Non-pigmented ciliary epithelial cell (primary cell): ENCODE results near the gene DNAH8.

Source experiments
- DNase-seq: peaks from one replicate; pipeline ENCODE4 v3.0.0-alpha.2; 2010; ENCODE audit warnings: low read depth

DNAH8 gene, protein sequence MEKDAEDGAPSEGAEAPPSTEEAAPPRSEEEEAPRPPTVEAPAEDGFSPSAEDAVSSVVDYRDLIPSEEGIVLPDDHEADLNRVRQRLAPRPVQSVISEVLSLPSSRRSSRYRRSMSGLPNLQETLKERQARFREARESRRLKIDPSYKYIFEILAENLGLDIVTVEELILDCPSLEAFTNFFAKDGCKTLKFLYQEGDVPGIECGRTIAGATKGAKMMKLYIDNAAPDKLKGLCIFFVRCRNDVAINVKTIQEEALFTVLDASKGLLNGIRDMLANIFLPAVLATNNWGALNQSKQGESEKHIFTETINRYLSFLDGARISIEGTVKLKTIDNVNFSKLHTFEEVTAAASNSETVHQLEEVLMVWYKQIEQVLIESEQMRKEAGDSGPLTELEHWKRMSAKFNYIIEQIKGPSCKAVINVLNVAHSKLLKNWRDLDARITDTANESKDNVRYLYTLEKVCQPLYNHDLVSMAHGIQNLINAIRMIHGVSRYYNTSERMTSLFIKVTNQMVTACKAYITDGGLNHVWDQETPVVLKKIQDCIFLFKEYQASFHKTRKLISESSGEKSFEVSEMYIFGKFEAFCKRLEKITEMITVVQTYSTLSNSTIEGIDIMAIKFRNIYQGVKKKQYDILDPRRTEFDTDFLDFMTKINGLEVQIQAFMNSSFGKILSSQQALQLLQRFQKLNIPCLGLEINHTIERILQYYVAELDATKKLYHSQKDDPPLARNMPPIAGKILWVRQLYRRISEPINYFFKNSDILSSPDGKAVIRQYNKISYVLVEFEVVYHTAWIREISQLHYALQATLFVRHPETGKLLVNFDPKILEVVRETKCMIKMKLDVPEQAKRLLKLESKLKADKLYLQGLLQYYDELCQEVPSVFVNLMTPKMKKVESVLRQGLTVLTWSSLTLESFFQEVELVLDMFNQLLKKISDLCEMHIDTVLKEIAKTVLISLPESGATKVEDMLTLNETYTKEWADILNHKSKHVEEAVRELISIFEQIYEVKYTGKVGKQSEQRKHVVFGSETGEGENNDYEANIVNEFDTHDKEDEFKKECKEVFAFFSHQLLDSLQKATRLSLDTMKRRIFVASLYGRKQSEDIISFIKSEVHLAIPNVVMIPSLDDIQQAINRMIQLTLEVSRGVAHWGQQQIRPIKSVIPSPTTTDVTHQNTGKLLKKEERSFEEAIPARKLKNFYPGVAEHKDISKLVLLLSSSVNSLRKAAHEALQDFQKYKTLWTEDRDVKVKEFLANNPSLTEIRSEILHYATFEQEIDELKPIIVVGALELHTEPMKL (N-terminal part only)

DNA sequence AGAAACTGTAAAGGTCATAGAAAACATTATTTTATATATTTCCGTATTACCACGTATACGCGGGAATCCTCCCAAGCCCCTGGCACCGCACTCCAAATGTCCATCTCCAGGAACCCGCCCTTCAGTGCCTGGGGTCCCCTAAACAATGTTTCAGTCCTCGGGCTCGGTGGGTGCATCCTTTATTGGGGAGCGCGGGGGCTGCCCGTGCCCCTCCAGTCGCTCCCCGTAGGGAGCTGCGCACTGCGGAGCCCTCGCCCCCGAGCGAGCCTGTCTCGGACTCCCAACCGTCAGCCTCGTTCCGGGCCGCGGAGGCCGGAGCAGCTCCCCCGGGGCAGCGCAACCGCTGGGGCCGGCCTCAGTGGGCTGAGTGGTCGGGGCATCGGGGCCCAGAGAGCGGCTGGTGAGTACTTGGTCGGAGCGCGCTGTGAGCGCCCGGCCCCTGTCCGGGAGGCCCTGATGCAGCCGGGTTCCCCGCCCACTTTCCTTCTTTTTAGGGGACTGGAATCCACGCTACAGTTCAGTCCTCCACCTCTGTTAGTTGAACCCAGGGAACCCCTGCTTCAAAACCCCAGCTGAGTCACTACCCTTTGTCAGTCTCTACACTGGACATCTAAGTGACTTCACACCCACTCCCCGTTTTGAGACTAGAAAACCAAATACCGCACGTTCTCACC lies at the start of gene DNAH8:
TSS of gene DNAH8 (plus strand) at position 296 of the 674 bp plus-strand sequence. CDS start 7,499 bp downstream, outside the sequence.
- no peak for DNase-seq

DNA sequence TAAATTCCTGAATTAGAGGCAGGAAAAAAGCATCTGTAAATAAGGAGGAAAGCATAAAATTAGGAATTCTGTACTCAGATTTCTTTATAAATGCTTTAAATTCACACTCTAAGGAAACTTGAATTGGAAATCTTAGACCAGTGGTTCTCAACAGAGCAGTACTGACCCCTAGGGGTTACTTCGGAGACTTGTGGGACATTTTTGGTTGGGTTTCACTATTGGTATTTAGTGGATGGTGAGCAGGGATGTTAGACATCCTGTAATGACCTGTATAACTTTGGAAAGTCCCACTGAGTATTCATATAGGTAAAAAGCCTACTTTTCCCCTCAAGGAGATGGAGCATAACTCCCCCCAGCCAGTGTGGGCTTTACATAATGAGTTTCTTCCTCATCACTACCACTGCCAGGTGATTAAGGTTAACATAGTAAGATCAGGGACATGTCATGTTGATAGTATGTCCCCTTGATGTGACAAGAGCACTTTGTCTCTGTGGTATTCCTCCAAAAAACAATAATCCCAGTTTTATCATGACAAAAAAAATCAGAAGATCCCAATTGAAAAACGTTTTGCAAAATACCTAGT lies 43.1 kb upstream of the DNAH8 start:
- DNase-seq, result peak; percentile 17

DNA sequence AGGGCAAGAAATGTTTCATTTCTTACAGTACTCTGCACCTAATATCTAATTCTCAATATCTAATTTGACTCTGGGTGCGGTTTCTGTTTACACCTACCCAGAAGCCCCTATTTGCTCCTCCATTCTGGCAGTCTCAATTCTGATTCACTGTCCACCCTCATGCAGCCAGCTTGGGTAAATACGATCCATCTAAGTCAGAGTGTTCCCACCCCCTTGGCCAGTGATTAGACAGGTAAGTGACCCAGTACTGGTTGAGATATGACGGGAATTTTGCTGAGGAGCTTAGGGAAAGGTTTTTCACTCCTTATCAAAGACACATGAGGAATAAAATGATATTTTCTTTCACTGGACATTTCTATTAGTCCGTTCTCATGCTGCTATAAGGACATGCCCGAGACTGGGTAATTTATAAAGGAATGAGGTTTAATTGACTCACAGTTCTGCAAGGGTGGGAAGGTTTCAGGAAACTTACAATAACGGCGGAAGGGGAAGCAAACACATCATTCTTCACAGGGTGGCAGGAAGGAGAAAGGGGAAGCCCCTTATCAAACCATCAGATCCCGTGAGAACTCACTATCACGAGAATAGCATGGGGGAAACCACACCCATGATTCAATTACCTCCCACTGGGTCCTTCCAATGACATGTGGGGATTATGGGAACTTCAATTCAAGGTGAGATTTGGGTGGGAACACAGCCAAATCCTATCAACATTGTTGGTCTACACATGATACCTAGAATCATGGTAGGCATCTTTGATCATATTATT lies 41.5 kb upstream of the DNAH8 start:
- DNase-seq, result no peak

DNA sequence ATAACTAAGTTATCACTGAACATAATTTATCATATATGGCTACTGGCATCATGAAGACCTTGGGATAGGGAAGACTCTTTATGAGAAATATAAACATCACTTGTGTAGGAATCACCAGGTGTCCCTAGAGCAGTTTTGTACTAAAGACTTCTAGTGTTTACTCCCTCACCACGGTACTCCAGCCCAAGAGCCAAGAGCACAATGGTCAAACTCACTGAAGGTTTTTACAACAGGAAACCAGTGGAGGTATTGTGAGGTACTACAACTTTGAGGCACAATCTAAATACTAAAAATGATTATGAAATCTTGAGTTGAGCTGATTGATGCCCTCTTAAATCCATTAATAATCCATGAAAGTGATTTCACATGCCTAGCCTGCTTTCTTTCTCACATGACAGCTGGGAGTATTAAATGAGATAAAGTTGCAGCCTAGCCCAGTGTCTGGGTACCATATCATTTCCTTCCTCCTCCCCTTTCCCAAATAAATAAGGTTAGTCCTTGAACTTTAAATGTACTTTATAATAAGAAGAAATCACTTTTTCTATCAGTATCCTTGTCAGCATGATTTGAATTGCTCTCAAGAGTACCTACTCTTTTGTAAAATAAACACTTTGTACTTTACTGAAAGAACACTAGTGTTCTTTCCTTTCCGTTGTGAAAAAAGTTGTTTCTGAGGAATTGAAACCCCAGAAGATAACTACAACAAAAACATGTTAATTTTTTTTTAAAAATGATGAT lies 38.7 kb upstream of the DNAH8 start:
- no peak for DNase-seq

DNA sequence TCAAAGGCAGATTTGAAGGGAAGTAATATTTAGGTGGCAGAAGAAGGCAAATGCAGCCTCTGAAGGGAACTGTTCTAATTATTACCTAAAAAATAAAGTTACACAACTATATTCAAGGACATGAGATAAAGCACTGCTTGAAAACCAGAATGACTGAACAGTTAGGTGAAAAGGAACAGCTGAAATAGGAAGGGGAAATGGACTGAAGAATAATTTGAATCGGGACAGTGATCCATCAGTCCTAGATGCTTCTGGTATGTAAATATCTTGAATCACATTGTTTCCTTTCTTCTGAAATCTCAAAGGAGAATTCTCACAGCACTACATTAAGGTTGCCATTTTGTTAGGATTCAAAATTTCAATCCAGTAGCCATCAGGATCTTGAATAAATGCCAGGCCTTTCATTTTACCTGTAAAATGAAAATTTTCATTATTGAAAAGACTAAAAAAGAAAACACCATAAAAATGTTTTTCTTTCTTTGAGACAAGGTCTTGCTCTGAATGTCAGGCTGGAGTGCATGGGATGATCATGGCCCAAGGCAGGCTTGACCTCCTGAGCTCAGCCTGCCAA lies 38.1 kb upstream of the DNAH8 start:
- no peak for DNase-seq

DNA sequence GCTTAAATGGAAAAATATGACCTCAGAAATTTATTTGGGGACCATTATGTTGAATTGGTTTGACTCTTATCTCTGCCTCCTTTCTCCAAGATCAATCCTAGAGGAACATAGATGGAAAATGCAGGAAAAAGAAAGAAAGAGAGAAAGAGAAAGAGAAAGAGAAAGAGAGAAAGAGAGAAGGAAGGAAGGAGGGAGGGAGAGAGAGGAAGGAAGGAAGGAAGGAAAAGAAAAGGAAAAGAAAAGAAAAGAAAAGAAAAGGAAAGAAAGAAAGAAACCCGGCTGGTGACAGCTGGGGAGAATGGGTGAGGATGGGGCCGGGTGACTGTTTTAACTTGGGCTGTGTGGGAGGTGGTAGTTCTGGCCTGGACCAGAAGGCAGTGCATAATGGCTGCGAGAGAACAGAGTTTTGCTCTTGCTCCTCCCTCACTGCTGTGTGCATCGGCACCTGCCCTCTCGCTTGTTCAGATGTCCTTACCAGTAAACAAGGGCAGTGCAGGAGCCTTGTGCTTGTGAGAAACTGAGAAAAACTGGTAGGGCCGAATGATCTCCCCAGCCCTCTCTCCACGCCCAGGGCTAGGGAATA lies 36.8 kb upstream of the DNAH8 start:
- no peak for DNase-seq

DNA sequence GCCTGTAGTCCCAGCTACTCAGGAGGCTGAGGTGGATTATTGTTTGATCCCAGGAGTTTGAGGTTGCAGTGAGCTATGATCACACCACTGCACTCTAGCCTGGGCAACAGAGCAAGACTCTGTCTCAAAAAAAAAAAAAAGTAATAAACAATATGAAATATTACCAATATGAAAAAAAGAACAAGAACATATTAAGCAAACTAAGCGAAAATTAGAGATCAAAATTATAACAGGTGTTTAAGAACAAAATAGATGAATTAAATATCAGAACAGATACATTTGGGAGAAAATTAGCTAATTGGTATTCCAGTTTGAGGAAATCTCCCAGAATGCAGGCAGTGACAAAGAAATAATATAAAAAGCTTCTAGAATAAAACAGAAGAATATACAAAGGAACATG lies 35.4 kb upstream of the DNAH8 start:
- DNase-seq, result no peak

DNA sequence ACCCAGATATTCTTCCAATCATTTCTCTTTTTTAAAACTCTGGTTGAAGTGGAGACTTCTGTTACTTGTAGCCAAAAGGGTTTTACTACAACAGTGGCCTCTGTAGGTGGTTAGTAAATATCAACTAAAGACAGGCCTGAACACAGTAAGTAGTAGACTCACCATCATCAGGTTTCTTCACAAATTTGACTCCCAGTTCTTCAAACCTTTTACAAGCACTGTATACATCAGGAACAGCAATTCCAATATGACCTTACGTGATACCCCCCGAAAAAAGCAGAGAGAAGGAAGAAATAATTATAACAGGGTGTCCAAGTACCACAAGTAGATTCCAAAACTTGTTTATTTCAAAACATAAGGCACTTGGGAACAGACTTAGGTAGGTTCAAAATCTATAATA lies 33.3 kb upstream of the DNAH8 start:
- no peak for DNase-seq

DNA sequence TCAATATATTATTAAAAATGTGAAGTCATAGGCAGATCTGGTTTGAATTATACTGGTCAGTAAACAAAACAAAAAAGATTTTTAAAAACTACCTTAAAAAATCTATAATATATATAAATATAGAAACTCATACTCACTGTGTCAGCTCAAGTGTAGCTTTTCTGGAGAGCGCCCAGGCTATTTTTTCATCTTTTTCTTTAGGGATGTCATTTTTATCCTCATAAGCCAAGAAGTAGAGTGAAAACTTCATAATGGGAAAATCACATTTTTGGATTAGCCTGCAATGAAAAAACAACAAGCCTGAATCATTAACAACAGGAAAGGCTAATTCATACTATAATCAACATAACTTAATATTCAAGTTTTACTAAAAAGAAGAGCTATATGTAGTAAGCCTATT lies 30.9 kb upstream of the DNAH8 start:
- no peak for DNase-seq

DNA sequence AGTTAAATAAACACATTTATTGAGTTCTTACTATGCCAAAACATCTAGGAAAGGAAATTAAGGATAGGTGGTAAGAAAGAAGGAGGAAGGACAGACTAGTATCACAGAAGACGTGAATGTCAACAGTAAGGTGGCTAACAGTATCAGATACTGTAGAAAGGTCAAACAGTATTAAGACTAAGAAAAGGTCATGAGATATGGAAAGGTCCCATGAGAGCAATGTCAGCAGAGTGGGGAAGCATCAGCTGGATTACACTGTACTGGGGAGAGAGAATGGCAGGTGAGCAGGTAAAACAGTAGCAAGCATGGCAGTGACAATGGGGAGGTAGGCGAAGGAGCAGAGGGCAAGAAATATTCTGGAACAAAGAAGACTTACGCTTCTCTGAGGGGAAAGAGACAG lies 30.2 kb upstream of the DNAH8 start:
- no peak for DNase-seq

DNA sequence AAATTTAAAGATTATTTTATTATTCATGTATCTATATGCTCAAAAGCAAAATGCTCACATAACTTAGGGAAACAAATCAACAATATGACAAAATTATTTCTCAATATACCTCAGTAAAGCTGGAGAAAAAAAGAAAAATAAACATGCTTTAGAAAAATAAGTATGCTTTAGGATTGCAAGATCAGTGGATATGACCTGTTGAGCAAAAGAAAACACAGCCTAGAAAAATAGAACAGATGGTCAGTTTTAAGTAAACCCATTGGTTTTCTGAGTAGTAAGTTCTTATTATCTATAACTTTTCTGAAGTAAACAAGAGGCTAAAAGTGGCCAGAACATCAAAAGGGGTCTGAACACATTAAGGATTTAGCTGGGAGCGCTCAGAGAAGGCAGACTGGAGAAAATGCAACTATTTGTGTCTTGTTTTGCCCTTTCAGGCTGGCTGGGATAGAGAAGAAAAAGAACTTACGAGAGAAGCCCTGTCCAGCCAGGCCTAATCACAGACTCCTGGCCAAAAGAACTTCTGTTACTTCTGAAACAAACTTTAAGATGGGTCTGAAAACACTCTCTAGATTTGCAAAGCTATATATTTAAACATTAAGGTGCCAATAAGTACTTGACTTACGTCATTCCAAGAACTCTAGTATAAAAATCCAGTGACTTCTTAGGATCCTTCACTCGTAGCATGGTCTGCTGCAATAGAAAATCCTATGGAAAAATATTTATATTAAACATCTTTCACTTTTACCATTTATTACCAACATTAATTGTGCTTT lies 28.7 kb upstream of the DNAH8 start:
- no peak for DNase-seq

DNA sequence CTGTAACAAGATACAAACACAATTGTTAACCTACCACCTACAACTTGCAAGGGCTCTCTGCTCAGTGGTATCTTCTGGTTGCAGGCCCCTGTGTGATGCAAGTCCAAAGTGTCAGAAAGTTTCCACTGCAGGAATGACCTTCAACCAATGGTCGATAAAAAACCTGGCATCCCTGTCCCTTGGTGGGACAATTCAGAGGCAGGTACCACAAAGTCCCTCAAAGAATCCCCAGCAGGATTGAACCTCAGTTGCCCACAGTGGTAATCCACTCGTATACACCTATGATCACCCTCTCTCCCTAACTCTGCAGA lies 28.1 kb upstream of the DNAH8 start:
- DNase-seq, result no peak

DNA sequence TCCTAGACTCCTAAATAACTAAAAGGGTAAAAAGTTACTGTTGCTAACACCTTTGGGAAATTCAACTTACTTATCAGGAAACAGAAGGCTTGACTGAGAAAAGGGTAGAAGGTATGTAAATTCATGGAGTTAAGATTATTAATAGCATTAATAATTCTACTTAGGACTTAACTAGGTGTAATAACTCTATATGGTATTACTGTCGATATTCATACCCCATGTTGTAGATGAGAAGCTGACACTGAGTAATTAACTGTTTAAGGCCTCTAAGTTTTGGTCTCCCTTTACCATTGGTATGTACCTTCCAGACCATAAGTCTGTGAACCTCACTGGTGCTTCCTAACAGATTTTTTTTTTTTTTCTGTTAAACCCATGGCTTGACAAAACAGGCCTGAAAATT lies 27.6 kb upstream of the DNAH8 start:
- no peak for DNase-seq

DNA sequence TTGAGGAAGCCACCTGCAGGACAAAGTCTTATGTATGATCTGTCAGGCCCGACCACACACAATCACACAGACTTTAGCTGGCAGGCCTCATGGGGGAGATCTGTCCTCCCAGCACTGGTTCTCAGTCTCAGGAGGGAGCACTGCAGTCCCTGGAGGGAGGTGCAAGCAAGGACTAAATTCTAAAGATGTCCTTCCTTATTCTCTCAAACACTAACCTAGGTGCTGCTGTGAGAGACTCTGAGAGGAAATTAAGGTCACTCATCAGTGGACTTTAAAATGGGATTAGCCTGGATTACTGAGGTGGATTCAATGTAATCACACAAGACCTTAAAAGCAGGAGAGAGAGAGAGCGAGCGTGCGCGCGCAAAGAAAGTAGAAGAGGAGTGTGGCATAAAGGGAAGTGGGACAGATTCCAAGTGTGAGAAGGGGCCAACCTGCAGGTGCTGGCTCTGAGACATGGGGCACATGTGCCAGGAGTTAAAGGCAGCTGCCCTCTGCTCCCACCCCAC lies 26.5 kb upstream of the DNAH8 start:
- DNase-seq, result no peak

DNA sequence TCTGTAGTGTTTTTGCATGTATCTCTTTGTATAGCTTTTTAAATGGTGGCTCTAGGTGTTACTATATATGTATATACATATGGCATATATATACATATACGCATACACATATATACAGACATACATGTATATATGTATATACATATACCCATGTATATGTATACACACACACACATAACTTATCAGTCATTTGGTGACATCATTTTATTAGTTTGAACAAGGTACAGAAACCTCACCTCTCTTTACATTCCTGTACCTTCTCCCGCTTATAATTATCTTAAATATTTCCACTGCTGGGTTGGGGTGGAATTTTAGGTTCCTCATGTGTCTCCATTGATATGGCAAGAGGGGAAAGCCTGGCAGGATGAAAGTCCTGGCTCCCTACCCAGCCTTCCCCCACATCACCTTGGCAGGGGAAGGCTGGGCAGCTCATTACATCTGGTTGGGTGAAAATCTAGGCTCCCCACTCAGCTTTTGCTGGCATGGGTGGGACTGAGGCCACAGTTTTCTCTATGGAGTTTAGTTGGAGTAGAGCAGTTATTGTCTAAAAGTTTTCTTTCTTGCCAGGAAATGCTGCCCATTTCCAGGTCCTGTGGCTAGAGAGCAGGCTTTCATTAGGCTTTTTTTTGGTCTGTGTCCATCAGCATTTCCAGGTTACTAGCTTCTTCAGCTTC lies 19.7 kb upstream of the DNAH8 start:
- DNase-seq, result no peak

DNA sequence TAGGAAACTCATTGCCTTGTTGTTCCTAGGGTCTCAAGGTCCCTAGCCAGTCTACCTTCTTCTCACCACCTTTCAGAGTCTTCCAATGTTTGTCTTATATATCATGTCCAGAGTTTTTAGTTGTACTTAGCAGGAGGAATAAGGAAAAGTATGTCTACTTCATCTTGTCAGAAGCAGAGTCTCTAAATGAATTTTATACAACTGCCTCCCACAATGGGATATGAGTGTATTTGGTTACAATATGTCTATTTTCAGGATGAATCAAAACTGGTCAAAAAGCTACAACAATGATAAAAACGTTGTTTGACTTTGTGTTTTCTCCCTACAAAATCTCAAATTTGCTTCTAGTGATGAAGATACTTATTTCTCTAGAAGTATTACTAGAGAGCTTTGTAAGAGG lies 19.2 kb upstream of the DNAH8 start:
- no peak for DNase-seq

DNA sequence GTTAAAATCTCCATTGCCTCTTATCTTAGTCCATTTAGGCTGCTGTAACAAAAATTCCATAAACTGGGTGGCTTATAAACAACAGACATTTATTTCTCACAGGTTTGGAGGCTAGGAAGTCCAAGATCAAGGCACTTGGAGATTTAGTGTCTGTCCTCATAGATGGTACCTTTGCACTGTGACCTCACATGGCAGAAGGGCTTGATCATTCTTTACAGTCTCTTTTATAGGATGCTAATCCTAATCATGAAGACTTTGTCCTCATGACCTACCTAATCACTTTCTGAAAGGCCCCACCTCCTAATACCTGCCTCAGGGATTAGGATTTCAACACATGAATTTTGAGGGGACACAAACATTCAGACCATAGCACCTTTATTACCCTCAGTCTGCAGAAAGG lies 18.8 kb upstream of the DNAH8 start:
- no peak for DNase-seq

DNA sequence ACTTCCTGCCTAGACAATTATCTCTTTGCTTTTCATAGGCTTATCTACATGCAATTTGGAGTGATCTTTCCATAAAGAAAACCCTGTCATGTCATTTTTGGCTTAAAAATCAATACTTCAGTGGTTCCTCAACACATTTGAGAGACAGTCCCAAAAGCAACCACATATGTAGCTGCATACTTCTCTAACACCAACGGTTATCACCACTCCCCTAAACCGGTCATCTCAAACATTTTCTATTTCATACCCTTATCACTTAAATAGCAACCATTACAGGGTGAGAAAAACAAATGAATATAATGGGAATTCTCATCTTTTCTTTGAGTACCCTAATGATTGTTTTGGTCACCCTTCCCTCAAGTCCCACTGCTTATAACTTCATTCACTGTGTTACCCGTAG lies 17.3 kb upstream of the DNAH8 start:
- no peak for DNase-seq
